Measurements from ENCODE around the gene IL12RB2.

IL12RB2 gene

DNA sequence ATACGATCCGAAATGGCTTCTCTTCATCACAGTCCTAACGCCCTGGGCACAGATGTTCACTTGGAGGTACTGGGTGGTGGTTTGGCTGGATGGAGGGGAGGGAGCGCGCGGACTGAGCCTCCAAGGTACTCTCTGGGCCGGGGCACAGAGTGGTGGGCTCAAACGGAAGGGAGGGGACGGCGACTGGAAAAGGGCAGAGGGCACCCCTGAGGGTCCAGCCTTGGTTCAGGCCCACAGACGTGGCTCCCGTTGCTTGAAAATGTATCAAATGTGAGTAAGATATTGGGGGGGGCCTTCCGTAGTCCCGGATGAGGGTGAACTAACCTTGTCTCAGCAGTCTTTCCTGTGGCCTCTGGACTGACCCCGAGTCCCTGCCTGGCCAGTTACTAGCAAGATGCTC, 463 bp downstream of the IL12RB2 start:
- TF ChIP-seq ZNF565 (CRISPR knock-in tag; conservative IDR thresholded peaks at IDR 0.05; ENCODE audit: low read depth) (no peak), BACH2 (CRISPR knock-in tag; IDR thresholded peaks at IDR 0.05; ENCODE audit: borderline replicate concordance) (no peak), ZNF70 (CRISPR knock-in tag; IDR thresholded peaks at IDR 0.05) (no peak), TCF4 (CRISPR knock-in tag; IDR thresholded peaks at IDR 0.05; ENCODE audit: borderline replicate concordance) (no peak), ZFP30 (CRISPR knock-in tag; IDR thresholded peaks at IDR 0.05) (no peak), OSR1 (CRISPR knock-in tag; IDR thresholded peaks at IDR 0.05) (no peak), TOX (CRISPR knock-in tag; IDR thresholded peaks at IDR 0.05; ENCODE audit: borderline replicate concordance) (no peak), SNAI2 (CRISPR knock-in tag; IDR thresholded peaks at IDR 0.05) (no peak), ZC3H10 (CRISPR knock-in tag; IDR thresholded peaks at IDR 0.05) (no peak)
- TF ChIP-seq, protein P1, sequence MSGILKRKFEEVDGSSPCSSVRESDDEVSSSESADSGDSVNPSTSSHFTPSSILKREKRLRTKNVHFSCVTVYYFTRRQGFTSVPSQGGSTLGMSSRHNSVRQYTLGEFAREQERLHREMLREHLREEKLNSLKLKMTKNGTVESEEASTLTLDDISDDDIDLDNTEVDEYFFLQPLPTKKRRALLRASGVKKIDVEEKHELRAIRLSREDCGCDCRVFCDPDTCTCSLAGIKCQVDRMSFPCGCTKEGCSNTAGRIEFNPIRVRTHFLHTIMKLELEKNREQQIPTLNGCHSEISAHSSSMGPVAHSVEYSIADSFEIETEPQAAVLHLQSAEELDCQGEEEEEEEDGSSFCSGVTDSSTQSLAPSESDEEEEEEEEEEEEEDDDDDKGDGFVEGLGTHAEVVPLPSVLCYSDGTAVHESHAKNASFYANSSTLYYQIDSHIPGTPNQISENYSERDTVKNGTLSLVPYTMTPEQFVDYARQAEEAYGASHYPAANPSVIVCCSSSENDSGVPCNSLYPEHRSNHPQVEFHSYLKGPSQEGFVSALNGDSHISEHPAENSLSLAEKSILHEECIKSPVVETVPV (CRISPR knock-in tag; IDR thresholded peaks at IDR 0.05), result no peak
- TF ChIP-seq, protein P2, sequence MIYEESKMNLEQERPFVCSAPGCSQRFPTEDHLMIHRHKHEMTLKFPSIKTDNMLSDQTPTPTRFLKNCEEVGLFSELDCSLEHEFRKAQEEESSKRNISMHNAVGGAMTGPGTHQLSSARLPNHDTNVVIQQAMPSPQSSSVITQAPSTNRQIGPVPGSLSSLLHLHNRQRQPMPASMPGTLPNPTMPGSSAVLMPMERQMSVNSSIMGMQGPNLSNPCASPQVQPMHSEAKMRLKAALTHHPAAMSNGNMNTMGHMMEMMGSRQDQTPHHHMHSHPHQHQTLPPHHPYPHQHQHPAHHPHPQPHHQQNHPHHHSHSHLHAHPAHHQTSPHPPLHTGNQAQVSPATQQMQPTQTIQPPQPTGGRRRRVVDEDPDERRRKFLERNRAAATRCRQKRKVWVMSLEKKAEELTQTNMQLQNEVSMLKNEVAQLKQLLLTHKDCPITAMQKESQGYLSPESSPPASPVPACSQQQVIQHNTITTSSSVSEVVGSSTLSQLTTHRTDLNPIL (CRISPR knock-in tag; IDR thresholded peaks at IDR 0.05; ENCODE audit: low read depth), result no peak
- TF ChIP-seq, protein P3, sequence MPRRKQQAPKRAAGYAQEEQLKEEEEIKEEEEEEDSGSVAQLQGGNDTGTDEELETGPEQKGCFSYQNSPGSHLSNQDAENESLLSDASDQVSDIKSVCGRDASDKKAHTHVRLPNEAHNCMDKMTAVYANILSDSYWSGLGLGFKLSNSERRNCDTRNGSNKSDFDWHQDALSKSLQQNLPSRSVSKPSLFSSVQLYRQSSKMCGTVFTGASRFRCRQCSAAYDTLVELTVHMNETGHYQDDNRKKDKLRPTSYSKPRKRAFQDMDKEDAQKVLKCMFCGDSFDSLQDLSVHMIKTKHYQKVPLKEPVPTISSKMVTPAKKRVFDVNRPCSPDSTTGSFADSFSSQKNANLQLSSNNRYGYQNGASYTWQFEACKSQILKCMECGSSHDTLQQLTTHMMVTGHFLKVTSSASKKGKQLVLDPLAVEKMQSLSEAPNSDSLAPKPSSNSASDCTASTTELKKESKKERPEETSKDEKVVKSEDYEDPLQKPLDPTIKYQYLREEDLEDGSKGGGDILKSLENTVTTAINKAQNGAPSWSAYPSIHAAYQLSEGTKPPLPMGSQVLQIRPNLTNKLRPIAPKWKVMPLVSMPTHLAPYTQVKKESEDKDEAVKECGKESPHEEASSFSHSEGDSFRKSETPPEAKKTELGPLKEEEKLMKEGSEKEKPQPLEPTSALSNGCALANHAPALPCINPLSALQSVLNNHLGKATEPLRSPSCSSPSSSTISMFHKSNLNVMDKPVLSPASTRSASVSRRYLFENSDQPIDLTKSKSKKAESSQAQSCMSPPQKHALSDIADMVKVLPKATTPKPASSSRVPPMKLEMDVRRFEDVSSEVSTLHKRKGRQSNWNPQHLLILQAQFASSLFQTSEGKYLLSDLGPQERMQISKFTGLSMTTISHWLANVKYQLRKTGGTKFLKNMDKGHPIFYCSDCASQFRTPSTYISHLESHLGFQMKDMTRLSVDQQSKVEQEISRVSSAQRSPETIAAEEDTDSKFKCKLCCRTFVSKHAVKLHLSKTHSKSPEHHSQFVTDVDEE (CRISPR knock-in tag; IDR thresholded peaks at IDR 0.05), result no peak
- ATAC-seq, result no peak

DNA sequence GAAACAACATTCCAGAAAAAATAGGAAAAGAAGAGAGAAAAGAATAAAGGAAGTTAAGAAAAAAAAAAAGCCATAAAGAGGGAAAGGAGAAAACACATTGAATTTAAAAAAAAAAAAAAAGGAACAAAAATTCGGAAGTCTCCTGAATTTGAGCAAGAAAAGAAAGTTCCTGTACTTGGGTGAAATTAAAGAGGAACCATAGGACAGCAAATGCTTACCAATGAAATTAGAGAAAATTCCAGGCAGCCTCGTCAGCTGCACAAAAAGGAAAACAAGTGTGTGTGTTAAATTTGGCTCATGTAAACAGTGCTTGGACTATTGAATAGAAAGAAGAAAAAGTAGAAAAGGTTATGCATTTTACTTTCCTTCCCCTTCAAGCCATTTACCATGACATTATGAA, 4.9 kb downstream of the IL12RB2 start:
- no peak for ATAC-seq
- TF ChIP-seq, protein P1 (CRISPR knock-in tag; IDR thresholded peaks at IDR 0.05), result no peak
- TF ChIP-seq ESRRG (CRISPR knock-in tag; IDR thresholded peaks at IDR 0.05), result no peak
- no peak for TF ChIP-seq ZFP30 (CRISPR knock-in tag; IDR thresholded peaks at IDR 0.05)
- no peak for TF ChIP-seq ZNF70 (CRISPR knock-in tag; IDR thresholded peaks at IDR 0.05)
- no peak for TF ChIP-seq TCF4 (CRISPR knock-in tag; IDR thresholded peaks at IDR 0.05; ENCODE audit: borderline replicate concordance)
- TF ChIP-seq, protein P4, sequence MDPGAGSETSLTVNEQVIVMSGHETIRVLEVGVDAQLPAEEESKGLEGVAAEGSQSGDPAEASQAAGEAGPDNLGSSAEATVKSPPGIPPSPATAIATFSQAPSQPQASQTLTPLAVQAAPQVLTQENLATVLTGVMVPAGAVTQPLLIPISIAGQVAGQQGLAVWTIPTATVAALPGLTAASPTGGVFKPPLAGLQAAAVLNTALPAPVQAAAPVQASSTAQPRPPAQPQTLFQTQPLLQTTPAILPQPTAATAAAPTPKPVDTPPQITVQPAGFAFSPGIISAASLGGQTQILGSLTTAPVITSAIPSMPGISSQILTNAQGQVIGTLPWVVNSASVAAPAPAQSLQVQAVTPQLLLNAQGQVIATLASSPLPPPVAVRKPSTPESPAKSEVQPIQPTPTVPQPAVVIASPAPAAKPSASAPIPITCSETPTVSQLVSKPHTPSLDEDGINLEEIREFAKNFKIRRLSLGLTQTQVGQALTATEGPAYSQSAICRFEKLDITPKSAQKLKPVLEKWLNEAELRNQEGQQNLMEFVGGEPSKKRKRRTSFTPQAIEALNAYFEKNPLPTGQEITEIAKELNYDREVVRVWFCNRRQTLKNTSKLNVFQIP (CRISPR knock-in tag; IDR thresholded peaks at IDR 0.05; ENCODE audit: borderline replicate concordance, low read depth), result no peak
- no peak for TF ChIP-seq ZFP3 (CRISPR knock-in tag; IDR thresholded peaks at IDR 0.05)

DNA sequence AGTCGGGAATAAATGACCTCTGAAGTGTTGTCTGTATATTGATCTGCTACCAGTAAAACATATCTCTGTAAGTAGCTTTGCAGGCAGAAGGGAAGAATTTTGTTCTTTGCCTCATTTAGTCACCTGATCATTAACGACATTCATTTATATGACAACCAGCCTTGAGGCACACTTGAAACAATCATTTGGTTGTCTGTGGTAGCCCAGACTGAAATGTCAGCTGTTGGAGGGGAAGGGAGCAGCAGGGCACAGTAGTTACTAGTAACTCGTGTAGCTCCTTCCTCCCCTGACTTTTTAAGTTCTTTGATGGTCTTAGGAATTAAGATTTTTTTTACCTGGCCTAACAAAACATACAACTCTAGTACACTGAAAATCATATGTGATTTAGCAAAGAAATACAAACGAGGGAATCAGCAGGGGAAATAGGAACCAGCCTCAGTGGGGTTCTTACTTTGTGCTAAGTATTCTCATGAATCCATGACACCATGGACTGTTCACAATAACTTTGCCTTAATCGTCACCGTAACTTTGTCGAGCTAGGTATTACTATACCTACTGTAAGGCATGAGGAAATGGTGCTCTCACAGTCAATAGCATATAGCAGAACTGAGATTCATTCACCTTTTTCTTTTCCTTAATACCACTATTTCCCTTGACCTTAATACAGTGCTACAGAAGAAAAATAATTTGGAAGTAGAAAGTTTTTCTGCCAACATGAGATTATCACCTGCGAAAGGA, 6.4 kb downstream of the IL12RB2 start:
- TF ChIP-seq, protein P2 (CRISPR knock-in tag; IDR thresholded peaks at IDR 0.05; ENCODE audit: low read depth), result no peak
- TF ChIP-seq ESRRG (CRISPR knock-in tag; IDR thresholded peaks at IDR 0.05), result no peak
- TF ChIP-seq OSR1 (CRISPR knock-in tag; IDR thresholded peaks at IDR 0.05), result no peak
- no peak for TF ChIP-seq ZFP3 (CRISPR knock-in tag; IDR thresholded peaks at IDR 0.05)
- no peak for TF ChIP-seq ISL1 (CRISPR knock-in tag; IDR thresholded peaks at IDR 0.05)
- TF ChIP-seq, protein P5, sequence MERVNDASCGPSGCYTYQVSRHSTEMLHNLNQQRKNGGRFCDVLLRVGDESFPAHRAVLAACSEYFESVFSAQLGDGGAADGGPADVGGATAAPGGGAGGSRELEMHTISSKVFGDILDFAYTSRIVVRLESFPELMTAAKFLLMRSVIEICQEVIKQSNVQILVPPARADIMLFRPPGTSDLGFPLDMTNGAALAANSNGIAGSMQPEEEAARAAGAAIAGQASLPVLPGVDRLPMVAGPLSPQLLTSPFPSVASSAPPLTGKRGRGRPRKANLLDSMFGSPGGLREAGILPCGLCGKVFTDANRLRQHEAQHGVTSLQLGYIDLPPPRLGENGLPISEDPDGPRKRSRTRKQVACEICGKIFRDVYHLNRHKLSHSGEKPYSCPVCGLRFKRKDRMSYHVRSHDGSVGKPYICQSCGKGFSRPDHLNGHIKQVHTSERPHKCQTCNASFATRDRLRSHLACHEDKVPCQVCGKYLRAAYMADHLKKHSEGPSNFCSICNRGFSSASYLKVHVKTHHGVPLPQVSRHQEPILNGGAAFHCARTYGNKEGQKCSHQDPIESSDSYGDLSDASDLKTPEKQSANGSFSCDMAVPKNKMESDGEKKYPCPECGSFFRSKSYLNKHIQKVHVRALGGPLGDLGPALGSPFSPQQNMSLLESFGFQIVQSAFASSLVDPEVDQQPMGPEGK (CRISPR knock-in tag; IDR thresholded peaks at IDR 0.05; ENCODE audit: borderline replicate concordance), result no peak
- no peak for TF ChIP-seq CSDC2 (CRISPR knock-in tag; IDR thresholded peaks at IDR 0.05)
- TF ChIP-seq TCF4 (CRISPR knock-in tag; IDR thresholded peaks at IDR 0.05; ENCODE audit: borderline replicate concordance), result no peak
- no peak for TF ChIP-seq TOX (CRISPR knock-in tag; IDR thresholded peaks at IDR 0.05; ENCODE audit: borderline replicate concordance)
- no peak for TF ChIP-seq ZFP30 (CRISPR knock-in tag; IDR thresholded peaks at IDR 0.05)
- TF ChIP-seq ZNF8 (CRISPR knock-in tag; IDR thresholded peaks at IDR 0.05), result no peak
- no peak for TF ChIP-seq ARNTL (CRISPR knock-in tag; IDR thresholded peaks at IDR 0.05; ENCODE audit: borderline replicate concordance, low read depth)
- TF ChIP-seq, protein P1 (CRISPR knock-in tag; IDR thresholded peaks at IDR 0.05), result no peak
- no peak for TF ChIP-seq ZC3H10 (CRISPR knock-in tag; IDR thresholded peaks at IDR 0.05)
- no peak for TF ChIP-seq PPARA (CRISPR knock-in tag; IDR thresholded peaks at IDR 0.05; ENCODE audit: borderline replicate concordance)
- TF ChIP-seq SNAI2 (CRISPR knock-in tag; IDR thresholded peaks at IDR 0.05), result no peak
- ATAC-seq, result no peak

Data from SK-N-SH treated with all-trans-retinoic acid at 6 μM for 48 hours (cell line).